GM12872 (cell line): ENCODE results near the gene HYPK.

Source experiments
- TF ChIP-seq, protein P1 (sequence below): IDR thresholded peaks from 3 replicates; pipeline ENCODE4 v1.5.1; 2011; ENCODE audit warnings: low read depth, mild to moderate bottlenecking, low read length, moderate library complexity; ENCODE audit not compliant: insufficient read depth

Gene HYPK

GRCh38 chr15:43826029-43826507, 25.7 kb downstream of the HYPK start:
- TF ChIP-seq, protein P1, sequence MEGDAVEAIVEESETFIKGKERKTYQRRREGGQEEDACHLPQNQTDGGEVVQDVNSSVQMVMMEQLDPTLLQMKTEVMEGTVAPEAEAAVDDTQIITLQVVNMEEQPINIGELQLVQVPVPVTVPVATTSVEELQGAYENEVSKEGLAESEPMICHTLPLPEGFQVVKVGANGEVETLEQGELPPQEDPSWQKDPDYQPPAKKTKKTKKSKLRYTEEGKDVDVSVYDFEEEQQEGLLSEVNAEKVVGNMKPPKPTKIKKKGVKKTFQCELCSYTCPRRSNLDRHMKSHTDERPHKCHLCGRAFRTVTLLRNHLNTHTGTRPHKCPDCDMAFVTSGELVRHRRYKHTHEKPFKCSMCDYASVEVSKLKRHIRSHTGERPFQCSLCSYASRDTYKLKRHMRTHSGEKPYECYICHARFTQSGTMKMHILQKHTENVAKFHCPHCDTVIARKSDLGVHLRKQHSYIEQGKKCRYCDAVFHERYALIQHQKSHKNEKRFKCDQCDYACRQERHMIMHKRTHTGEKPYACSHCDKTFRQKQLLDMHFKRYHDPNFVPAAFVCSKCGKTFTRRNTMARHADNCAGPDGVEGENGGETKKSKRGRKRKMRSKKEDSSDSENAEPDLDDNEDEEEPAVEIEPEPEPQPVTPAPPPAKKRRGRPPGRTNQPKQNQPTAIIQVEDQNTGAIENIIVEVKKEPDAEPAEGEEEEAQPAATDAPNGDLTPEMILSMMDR = no peak

- TF ChIP-seq, protein P1 = no peak
Observed at GRCh38 chr15:43826508-43827341, 26.3 kb downstream of the HYPK start, which contains the start of gene WDR76. Gene WDR76 (plus strand): TSS chr15:43827002. CDS start chr15:43827033, 31 bp downstream.

GRCh38 chr15:43828061-43828657, 27.8 kb downstream of the HYPK start:
- TF ChIP-seq, protein P1 = no peak

DNA sequence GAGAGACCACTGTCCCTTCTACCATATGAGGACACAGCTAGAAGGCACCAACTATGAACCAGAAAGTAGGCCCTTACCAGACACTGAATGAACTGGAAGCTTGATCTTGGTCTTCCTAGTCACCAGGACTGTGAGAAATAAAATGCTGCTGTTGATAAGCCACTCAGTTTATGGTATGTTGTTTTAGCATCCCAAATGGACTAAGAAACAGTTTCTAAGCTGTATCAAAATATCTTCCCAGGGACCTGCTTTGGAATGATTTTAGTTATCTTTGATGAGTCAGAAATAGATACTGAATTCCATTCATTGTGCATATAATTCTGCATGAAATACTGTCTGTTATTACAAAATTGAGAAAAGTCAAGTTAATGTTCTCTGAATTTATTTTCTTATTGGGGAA, 45.0 kb downstream of the HYPK start:
- TF ChIP-seq, protein P1 = no peak

- TF ChIP-seq, protein P1 = no peak
Observed at GRCh38 chr15:43851251-43851650, 50.9 kb downstream of the HYPK start.

GRCh38 chr15:43852607-43853006, 52.2 kb downstream of the HYPK start:
- TF ChIP-seq, protein P1 = no peak
